PC-9 (cell line): ENCODE results near the gene PLEKHG1.

Source experiments
- EZH2 ChIP-seq: fragments of 200-600 bp; sonication (generic); IDR thresholded peaks from 2 replicates; pipeline ENCODE4 v1.8.0; 2017; ENCODE audit warnings: antibody characterized with exemption, low read depth
- TF ChIP-seq, protein P1 (sequence below): fragments of 200-600 bp; sonication (generic); conservative IDR thresholded peaks from 2 replicates; pipeline ENCODE4 v1.6.1; 2017; ENCODE audit warnings: mixed run types, antibody characterized with exemption, mild to moderate bottlenecking, moderate library complexity

GRCh38 chr6:150565945-150566344 is 33.7 kb upstream of the PLEKHG1 start:
- TF ChIP-seq, protein P1, sequence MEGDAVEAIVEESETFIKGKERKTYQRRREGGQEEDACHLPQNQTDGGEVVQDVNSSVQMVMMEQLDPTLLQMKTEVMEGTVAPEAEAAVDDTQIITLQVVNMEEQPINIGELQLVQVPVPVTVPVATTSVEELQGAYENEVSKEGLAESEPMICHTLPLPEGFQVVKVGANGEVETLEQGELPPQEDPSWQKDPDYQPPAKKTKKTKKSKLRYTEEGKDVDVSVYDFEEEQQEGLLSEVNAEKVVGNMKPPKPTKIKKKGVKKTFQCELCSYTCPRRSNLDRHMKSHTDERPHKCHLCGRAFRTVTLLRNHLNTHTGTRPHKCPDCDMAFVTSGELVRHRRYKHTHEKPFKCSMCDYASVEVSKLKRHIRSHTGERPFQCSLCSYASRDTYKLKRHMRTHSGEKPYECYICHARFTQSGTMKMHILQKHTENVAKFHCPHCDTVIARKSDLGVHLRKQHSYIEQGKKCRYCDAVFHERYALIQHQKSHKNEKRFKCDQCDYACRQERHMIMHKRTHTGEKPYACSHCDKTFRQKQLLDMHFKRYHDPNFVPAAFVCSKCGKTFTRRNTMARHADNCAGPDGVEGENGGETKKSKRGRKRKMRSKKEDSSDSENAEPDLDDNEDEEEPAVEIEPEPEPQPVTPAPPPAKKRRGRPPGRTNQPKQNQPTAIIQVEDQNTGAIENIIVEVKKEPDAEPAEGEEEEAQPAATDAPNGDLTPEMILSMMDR, result no peak
- no peak for TF ChIP-seq EZH2
